ENCODE data around the gene PEX16.

The PEX16 gene

GRCh38 chr11:45931739-45932138 is 14.1 kb upstream of the PEX16 start:
- DNase-seq (ENCODE audit: extremely low read depth in 1 of 2, low read depth in 1 of 2) = no peak

GRCh38 chr11:45930951-45931570 is 13.4 kb upstream of the PEX16 start:
- no peak for DNase-seq (ENCODE audit: extremely low read depth in 1 of 2, low read depth in 1 of 2)

- no peak for DNase-seq (ENCODE audit: extremely low read depth in 1 of 2, low read depth in 1 of 2)
Measured at GRCh38 chr11:45930031-45930794, 12.5 kb upstream of the PEX16 start.

GRCh38 chr11:45929486-45930030 is 11.9 kb upstream of the PEX16 start:
- DNase-seq (ENCODE audit: extremely low read depth in 1 of 2, low read depth in 1 of 2) = no peak

- no peak for DNase-seq (ENCODE audit: extremely low read depth in 1 of 2, low read depth in 1 of 2)
Measured at GRCh38 chr11:45928535-45929215, 11.0 kb upstream of the PEX16 start.

- DNase-seq (ENCODE audit: extremely low read depth in 1 of 2, low read depth in 1 of 2) = no peak
Measured at GRCh38 chr11:45927684-45928413, 10.2 kb upstream of the PEX16 start.

GRCh38 chr11:45927332-45927683 is 9.6 kb upstream of the PEX16 start:
- DNase-seq (ENCODE audit: extremely low read depth in 1 of 2, low read depth in 1 of 2) = no peak

GRCh38 chr11:45926536-45927331 is 9.1 kb upstream of the PEX16 start:
- DNase-seq (ENCODE audit: extremely low read depth in 1 of 2, low read depth in 1 of 2) = no peak

- no peak for DNase-seq (ENCODE audit: extremely low read depth in 1 of 2, low read depth in 1 of 2)
Measured at GRCh38 chr11:45926001-45926401, 8.3 kb upstream of the PEX16 start.

- DNase-seq (ENCODE audit: extremely low read depth in 1 of 2, low read depth in 1 of 2) = no peak
Measured at GRCh38 chr11:45925550-45925949, 7.9 kb upstream of the PEX16 start.

- no peak for DNase-seq (ENCODE audit: extremely low read depth in 1 of 2, low read depth in 1 of 2)
Measured at GRCh38 chr11:45924927-45925326, 7.2 kb upstream of the PEX16 start.

GRCh38 chr11:45924036-45924915 is 6.6 kb upstream of the PEX16 start:
- DNase-seq (ENCODE audit: extremely low read depth in 1 of 2, low read depth in 1 of 2) = no peak

- no peak for DNase-seq (ENCODE audit: extremely low read depth in 1 of 2, low read depth in 1 of 2)
Measured at GRCh38 chr11:45922425-45923082, 4.9 kb upstream of the PEX16 start, which contains the start of gene LARGE2. Gene LARGE2, plus strand, starts transcription at chr11:45922656. Its CDS starts 227 bp downstream, at chr11:45922883.

- DNase-seq (ENCODE audit: extremely low read depth in 1 of 2, low read depth in 1 of 2) = no peak
Measured at GRCh38 chr11:45921561-45922424, 4.1 kb upstream of the PEX16 start.

- DNase-seq (ENCODE audit: extremely low read depth in 1 of 2, low read depth in 1 of 2) = no peak
Measured at GRCh38 chr11:45920531-45921477, 3.1 kb upstream of the PEX16 start.

- no peak for DNase-seq (ENCODE audit: extremely low read depth in 1 of 2, low read depth in 1 of 2)
Measured at GRCh38 chr11:45919806-45920530, 2.3 kb upstream of the PEX16 start.

All from stimulated activated CD8-positive, alpha-beta memory T cell treated with anti-CD3 and anti-CD28 coated beads, Interleukin-7, amount 100 ng/mL, for 48 hours (primary cell).